ENCODE data around the gene XAGE5. TPM values are rescaled to one million over a fixed set of nuclear protein-coding genes. Genes with fewer than 3 reads are reported as not detected.
"Not testable (repeated sequence)": the region's sequence is repeated elsewhere in the genome, so short reads cannot be mapped to it uniquely, and the experiment has no call there.

XAGE5 gene
- total and polyA plus RNA-seq, 11 donors, result not detected

DNA sequence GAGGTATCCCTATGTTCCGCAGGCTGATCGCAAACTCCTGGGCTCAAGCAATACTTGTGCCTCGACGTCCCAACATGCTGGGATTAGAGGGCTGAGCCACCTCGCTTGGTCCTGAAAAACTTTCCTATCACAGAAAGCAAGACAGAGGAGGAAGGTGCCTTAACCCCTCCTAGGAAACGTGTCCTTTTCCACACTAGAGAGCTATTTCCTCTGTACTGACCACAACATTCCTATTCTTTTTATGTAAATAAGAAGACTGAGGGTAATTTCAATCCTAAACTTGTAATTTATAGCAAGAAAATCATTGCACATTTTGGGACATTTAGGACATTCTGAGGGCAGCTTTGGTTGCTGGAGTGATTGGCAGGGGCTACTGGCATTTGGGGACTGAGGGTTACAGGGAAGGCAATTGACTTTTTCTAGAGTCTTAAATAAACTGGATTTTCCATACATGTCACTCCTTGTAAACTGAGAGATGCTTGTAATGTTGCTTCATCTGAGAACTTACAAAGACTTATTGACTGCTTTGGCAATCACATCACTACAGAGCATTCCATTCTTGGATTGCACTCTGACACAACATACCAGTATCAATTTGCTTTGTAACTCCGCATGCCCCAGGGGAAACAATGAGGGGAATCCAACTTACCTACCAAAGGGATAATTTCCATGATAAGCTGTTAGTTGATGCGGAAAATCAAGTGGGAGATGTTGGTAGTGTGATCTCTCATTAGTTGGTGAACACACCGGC, 41.2 kb downstream of the XAGE5 start:
- Histone ChIP-seq H3K27me3 (peaks cover 0 to 50% (median 0%) of the 10 kb centered on the region in 9 donors), H3K4me3 (no peak overlapping the region), H3K27ac (no peak overlapping the region), H3K36me3 (no peaks in the 10 kb centered on the region), H3K9me3 (peaks cover 0 to 8% (median 0%) of the 10 kb centered on the region in 12 donors), H3K4me1 (no peaks in the 10 kb centered on the region)
- intact Hi-C loops (cut with DNase I), result no loop called here
- 72 to 78% (median 77%) methylated on average over 9 of the region's 9 CpGs for WGBS, 4 donors
- ATAC-seq (no peak), DNase-seq (no peak)
- TF ChIP-seq POLR2A (IDR thresholded peaks at IDR 0.05), result no peak
- TF ChIP-seq, protein P1, sequence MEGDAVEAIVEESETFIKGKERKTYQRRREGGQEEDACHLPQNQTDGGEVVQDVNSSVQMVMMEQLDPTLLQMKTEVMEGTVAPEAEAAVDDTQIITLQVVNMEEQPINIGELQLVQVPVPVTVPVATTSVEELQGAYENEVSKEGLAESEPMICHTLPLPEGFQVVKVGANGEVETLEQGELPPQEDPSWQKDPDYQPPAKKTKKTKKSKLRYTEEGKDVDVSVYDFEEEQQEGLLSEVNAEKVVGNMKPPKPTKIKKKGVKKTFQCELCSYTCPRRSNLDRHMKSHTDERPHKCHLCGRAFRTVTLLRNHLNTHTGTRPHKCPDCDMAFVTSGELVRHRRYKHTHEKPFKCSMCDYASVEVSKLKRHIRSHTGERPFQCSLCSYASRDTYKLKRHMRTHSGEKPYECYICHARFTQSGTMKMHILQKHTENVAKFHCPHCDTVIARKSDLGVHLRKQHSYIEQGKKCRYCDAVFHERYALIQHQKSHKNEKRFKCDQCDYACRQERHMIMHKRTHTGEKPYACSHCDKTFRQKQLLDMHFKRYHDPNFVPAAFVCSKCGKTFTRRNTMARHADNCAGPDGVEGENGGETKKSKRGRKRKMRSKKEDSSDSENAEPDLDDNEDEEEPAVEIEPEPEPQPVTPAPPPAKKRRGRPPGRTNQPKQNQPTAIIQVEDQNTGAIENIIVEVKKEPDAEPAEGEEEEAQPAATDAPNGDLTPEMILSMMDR (IDR thresholded peaks at IDR 0.05), result no peak

DNA sequence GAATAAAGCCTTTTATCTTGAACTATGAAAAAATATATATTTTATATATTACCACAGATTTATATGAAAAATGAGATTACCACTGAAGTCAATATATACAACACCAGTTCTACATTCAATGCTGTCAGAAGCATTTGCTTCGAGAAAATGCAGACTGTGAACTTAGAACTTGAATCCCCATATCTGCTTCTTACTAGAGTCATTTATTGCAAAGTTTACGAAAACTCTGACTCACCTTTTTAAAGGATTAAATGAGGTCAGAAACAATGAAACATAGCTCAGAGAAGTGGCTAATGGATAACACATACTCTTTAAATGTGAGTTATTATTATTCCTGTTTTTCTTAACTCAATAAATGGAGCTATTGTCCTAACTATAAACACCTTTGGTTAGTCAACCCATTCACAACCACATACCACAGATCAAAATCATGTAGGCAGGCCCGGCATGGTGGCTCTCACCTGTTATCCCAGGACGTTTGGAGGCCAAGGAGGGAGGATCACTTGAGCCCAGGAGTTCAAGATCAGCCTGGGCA, 46.0 kb downstream of the XAGE5 start:
- H3K9me3 ChIP-seq; intact Hi-C loops (cut with DNase I); ATAC-seq; H3K27ac ChIP-seq; H3K36me3 ChIP-seq; DNase-seq; H3K4me3 ChIP-seq; H3K4me1 ChIP-seq: not testable (repeated sequence)
- H3K27me3 ChIP-seq, result peaks cover 0 to 50% (median 0%) of the 10 kb centered on the region in 9 donors
- 49 to 59% (median 52%) methylated on average over 4 of the region's 4 CpGs for WGBS, 4 donors

DNA sequence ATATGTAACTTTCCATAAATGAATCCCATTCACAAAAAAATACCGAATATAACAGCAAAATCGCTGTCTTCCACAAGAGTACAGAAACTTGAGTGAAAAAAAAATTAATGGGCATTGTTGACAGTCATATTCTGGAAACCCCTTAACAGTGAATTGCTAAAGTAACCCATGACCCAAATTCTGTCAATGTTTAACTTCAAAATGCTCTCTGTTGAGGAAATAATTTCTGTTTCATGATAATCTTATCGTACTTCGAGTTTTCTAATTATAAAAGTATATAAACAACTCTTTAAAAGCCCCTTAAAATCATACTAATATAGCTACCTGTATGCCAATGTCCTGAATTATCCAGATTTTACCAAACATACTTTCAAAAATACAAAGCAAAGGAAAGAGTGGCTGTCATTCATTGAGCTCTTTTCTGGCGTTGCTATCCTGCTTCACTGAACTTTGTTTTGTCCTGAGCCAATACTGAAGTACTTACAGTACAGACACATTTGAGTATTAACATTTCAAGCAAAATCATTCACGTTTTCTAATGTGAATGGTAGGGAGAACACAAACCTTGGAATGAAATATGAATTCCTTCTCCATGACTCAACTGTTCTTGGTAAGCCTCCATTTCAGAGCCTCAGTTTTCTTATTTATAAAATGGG, 54.4 kb downstream of the XAGE5 start:
- Histone ChIP-seq H3K4me3 (no peak overlapping the region), H3K36me3 (no peaks in the 10 kb centered on the region), H3K4me1 (no peaks in the 10 kb centered on the region), H3K27me3 (peaks cover 0 to 43% (median 0%) of the 10 kb centered on the region in 9 donors), H3K9me3 (no peaks in the 10 kb centered on the region), H3K27ac (no peak overlapping the region)
- no peak for ATAC-seq
- no peak for DNase-seq
- 47 to 72% (median 57%) methylated on average over 6 of the region's 6 CpGs for WGBS, 4 donors
- intact Hi-C loops (cut with DNase I), result no loop called here
- TF ChIP-seq, protein P1 (IDR thresholded peaks at IDR 0.05), result no peak
- no peak for TF ChIP-seq POLR2A (IDR thresholded peaks at IDR 0.05)

Other genes starting within 250 kb of the XAGE5 start
- not detected for gene SSX7, start 156.4 kb upstream of the XAGE5 start, total RNA-seq
- not detected for gene SSX7, start 156.4 kb upstream of the XAGE5 start, polyA plus RNA-seq
- not detected for gene SSX2, start 104.1 kb upstream of the XAGE5 start, total RNA-seq
- not detected for gene SSX2, start 104.1 kb upstream of the XAGE5 start, polyA plus RNA-seq
- not detected for gene SSX2B, start 60.0 kb upstream of the XAGE5 start, total RNA-seq
- gene SSX2B, start 60.0 kb upstream of the XAGE5 start, polyA plus RNA-seq, result not detected
- not detected for gene SPANXN5, start 13.9 kb upstream of the XAGE5 start, total RNA-seq
- gene SPANXN5, start 13.9 kb upstream of the XAGE5 start, polyA plus RNA-seq, result not detected
- gene XAGE3, start 56.8 kb downstream of the XAGE5 start, total RNA-seq, result not detected
- gene XAGE3, start 56.8 kb downstream of the XAGE5 start, polyA plus RNA-seq, result not detected
- 10 to 100 TPM in 2 of 9 donors, 1 to 10 TPM in 7; 4.4 to 11.9 (median 7.5) TPM for gene FAM156B, start 86.0 kb downstream of the XAGE5 start, total RNA-seq
- gene FAM156B, start 86.0 kb downstream of the XAGE5 start, polyA plus RNA-seq, result 10 to 100 TPM in 1 of 2 donors, 1 to 10 TPM in 1; 9.4 to 11.7 TPM
- gene FAM156A, start 147.2 kb downstream of the XAGE5 start, total RNA-seq, result 1 to 10 TPM; 3.6 to 8.7 (median 7.0) TPM
- 10 to 100 TPM in 1 of 2 donors, 1 to 10 TPM in 1; 6.5 to 12.9 TPM for gene FAM156A, start 147.2 kb downstream of the XAGE5 start, polyA plus RNA-seq
- 1 to 10 TPM in 4 of 9 donors, under 1 TPM in 5; 0.32 to 2.6 (median 0.75) TPM for gene GPR173, start 237.5 kb downstream of the XAGE5 start, total RNA-seq
- gene GPR173, start 237.5 kb downstream of the XAGE5 start, polyA plus RNA-seq, result under 1 TPM; 0.38 to 0.75 TPM

Measured in heart left ventricle (tissue), 16 donors.